GM21825 (cell line): ENCODE measurements around the gene RPS4Y2.

Experiments used
- ATAC-seq: cut with Tn5 transposase; IDR thresholded peaks from one replicate; pipeline ENCODE4 v1.9.1; 2021; ENCODE audit warnings: mild to moderate bottlenecking, moderate library complexity; ENCODE audit not compliant: unreplicated experiment

The RPS4Y2 gene

DNA sequence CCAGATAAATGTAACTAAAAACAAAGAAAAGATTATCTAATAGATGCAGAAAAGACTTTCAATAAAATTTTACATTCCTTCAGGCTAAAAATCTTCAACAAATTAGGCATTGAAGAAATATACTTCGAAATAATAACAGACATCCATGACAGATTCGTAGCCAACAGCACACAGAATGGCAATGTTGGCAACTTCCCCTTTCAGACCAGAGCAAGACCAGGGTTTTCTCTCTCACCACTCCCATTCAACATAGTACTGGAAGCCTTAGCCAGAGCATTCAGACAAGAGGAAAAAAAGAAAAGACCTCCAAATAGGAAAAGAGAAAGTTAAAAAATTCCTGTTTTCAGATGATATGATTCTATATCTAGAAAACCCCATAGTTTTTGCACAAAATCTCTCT is 61.2 kb downstream of the RPS4Y2 start:
- no peak for ATAC-seq
